HG03354 (cell line): ENCODE data around the gene SAMMSON.

Source experiments
- ATAC-seq: cut with Tn5 transposase; IDR thresholded peaks from one replicate; pipeline ENCODE4 v1.9.1; 2021; ENCODE audit warnings: mild to moderate bottlenecking; ENCODE audit not compliant: unreplicated experiment, poor library complexity, severe bottlenecking

The SAMMSON gene

DNA sequence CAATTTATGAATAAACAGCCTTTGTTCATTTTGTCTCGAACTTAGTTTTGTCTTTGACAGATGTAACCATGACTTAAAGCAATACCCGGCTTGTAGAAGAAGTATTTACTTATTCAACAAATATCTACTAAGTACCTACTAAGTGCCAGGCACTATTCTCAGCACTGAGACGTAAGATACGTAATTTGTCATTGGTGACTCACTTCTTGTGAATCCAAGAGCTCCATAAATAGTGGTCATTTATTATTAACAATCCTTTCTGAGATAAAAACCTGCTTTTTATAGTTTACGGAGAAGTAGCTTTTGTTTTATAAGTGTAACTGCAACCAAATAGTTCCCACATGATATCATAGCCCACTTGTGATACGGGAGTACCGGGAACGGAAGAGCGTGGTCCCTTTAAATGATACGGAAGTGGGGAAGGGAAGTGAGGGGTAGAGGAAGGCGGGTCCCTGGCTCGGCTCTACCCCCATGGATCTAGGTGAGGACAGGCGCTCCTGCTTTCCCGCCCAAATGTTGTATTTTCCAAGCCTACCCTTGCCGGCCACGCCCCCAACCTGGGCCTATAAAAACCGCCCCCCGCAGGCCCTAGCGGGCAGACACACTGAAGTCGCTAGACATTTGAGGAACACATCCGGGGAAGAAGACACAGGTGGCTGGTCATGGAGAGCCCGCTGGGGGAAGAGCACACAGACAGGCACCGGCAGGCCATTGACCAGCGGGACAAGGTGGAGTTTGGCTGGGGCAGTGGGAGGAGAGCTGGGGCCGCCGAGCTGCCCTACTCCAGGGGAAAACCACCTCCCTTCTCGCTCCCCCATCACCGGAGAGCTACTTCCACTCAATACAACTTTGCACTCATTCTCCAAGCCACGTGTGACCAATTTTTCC lies at the start of gene SAMMSON:
Gene SAMMSON, plus strand, starts transcription at position 594 of the 888 bp plus-strand sequence.
- ATAC-seq = no peak

DNA sequence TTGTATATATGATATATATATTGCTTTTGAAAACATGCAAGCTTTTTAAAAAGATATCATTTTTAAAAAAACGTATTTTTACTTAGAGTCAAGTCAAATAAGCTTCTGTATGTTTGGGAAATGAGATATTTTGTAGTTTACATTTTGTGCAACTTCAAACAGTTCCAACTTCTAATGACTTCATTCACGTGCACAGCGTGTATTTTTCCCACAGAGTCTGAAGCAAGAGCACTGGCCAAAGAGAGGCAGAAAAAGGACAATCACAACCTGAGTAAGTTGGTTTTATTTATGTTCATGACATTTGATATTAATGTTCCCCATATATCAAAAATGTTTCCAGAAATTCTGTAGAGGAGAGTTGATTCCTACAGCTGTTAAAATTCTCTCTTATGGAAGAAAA lies 47.9 kb upstream of the SAMMSON start:
- ATAC-seq = no peak

- no peak for ATAC-seq
Observed at GRCh38 chr3:69959581-69959980, 40.0 kb upstream of the SAMMSON start.

GRCh38 chr3:69961706-69962439 lies 37.7 kb upstream of the SAMMSON start:
- no peak for ATAC-seq

GRCh38 chr3:69963643-69964042 lies 35.9 kb upstream of the SAMMSON start:
- no peak for ATAC-seq

DNA sequence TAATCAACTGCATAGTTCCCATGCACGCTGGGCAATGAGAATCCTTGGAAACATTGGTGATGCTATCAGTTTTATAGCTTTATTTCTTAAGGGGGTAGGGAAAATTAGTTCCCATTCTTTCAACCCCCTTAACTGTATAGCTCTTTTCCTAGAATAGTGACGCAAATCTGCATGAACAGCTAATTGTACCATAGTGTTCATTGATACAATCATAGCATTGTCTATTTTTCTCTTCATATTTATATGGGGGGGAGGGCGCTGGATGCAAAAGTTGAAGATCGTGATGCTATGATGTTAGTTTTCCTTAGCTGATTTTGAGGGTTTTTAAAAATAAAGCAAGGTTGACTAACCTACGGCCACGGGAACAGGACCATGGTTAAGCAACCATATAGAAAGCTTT lies 32.4 kb upstream of the SAMMSON start:
- ATAC-seq = no peak

- ATAC-seq = no peak
Observed at GRCh38 chr3:69970827-69971226, 28.7 kb upstream of the SAMMSON start.

GRCh38 chr3:69972672-69973071 lies 26.9 kb upstream of the SAMMSON start:
- ATAC-seq = no peak

GRCh38 chr3:69976021-69976420 lies 23.5 kb upstream of the SAMMSON start:
- no peak for ATAC-seq

DNA sequence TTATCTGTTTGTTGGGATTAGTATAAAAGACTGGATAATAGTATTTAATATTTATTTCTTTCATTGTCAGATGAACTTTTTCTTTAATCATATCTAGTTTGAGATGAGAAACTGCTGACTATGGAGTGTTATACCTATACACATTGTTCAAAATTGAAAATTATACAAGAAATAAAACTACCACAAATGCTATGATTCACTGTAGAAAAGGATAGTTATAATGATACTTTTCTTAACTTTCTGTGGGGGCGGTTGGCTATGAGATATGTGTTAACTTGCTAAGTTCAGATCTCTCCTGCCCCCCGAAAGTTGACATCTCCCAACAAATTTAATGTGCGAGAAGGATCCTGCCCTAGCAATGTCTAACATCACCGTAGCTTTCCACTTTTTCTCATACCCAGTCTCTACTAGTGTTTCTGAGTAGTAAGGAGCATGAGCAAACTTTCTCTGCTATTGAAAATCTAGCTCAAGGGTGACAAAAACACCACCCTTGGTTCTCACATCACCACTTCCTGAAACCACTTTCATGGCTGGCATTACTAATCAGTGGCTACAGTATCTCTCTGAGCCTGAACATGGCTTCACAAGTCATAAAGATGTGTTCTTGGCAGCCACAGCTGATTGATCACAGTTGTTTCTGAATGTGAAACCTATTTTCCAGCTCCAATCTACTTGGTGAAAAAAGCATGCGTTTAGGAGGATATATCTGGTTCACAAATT lies 15.8 kb upstream of the SAMMSON start:
- ATAC-seq = no peak

- no peak for ATAC-seq
Observed at GRCh38 chr3:69985266-69985665, 14.3 kb upstream of the SAMMSON start.

DNA sequence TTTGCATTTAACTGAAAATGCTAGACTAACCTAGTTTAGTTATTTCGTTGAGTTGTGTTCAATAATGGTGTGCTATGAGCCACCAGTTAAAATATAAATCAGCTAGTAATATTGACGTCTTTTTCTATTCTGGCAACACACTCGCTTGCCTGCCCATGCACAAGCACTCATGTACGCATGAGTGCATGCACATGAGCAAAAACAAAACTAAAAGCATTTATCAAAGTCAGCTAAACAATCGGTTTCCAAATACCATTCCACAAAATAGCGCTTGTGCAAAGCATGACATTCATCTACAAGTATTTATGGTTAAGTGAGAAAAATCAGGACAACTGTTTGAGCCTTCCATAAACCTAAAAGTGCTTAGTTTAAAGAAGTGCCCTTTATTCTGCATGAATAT lies 13.1 kb upstream of the SAMMSON start:
- no peak for ATAC-seq

DNA sequence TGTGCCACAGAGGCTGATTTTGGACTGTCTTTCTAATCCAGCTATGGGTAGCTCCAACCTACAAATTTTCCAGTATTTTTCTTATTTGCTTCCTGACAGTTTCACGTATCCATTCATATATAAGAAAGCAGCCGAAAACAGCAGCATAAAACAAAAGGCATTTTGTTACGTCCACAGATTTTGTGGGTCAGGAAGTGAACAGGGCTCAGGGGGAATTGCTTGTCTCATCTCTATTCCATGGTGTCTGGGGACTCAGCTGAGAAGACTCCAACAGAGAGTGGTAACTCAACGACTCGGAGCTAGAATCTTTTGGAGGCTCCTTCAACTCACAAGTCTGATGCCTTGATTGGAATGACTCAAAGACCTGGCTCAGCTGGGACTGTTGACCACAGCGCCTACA lies 11.7 kb upstream of the SAMMSON start:
- no peak for ATAC-seq

GRCh38 chr3:69993757-69994156 lies 5.8 kb upstream of the SAMMSON start:
- ATAC-seq = no peak

GRCh38 chr3:69994919-69995318 lies 4.6 kb upstream of the SAMMSON start:
- no peak for ATAC-seq

DNA sequence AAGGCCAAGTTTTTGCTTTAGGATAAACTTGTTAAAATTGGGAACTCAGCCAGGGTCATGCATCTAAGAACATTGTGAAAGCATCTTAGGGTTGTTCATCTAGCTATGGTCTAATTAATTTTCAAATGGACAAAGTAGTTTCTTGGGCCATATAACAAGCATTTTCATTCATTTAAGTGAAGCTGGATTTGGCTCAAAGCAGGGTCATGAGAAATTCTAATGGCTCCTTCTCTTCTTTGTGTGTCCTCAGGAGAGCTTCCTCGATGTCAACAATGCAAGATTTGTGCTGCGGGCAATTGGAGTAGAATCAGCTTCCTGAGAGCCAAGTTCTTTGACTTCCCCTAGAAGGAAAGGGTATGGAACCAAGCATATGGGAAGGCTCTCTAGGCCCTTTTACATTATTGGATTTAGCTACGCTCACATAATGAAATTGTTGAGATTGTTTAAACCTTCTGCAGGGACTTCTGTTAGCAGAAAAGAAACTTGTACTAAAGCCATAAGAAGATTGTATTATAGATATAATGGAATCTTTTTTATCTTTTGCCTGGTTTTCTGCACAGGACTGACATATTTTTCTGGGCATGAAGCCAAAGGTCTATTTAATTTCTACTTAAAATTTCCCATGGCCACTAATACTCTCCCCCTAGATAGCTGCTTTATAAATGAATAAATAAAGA lies 1.8 kb upstream of the SAMMSON start:
- no peak for ATAC-seq

GRCh38 chr3:69998759-69999139 lies 784 bp upstream of the SAMMSON start:
- no peak for ATAC-seq

DNA sequence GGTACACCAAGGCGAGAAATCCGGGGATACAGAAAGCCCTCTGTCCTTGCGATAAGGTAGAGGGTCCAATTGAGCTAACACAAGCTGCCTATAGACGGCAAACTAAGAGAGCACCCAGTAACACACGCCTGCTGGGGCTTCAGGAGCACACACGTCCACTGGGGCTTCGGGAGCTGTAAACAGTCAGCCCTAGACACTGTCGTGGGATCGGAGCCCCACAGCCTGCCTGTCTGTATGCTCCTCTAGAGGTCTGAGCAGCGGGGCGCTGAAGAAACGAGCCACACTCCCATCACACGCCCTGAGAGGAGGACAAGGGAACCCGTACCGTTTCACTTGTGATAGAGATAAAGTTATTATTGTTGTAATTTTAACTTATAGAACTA lies 486 bp downstream of the SAMMSON start:
- no peak for ATAC-seq

GRCh38 chr3:70000563-70001081 lies 1.1 kb downstream of the SAMMSON start:
- ATAC-seq = no peak

GRCh38 chr3:70003119-70003518 lies 3.6 kb downstream of the SAMMSON start:
- ATAC-seq = no peak
